ENCODE measurements around the gene COX15. TPM values are rescaled to one million over a fixed set of nuclear protein-coding genes. Genes with fewer than 3 reads are reported as not detected.

COX15 gene
- total RNA-seq, 2 donors from 2014 or later = 26.1 to 31.9 TPM

Other genes with a start within 250 kb of the COX15 start
- not detected for gene NKX2-3, start 199.2 kb downstream of the COX15 start, total RNA-seq
- gene SLC25A28, start 111.7 kb downstream of the COX15 start, total RNA-seq = 10 to 100 TPM; 43.4 to 58.7 TPM
- 10 to 100 TPM in 1 of 2 donors, 1 to 10 TPM in 1; 9.0 to 10.9 TPM for gene ENTPD7, start 72.6 kb downstream of the COX15 start, total RNA-seq
- 10 to 100 TPM; 25.0 to 29.5 TPM for gene CUTC, start 107 bp upstream of the COX15 start, total RNA-seq
- 1 to 10 TPM; 1.5 to 3.4 TPM for gene ABCC2, start 50.5 kb upstream of the COX15 start, total RNA-seq